ENCODE data around the gene CCDC197. TPM values are rescaled to one million over a fixed set of nuclear protein-coding genes. Genes with fewer than 3 reads are reported as not detected.

CCDC197 gene
- total and polyA plus RNA-seq, 4 donors = not detected

DNA sequence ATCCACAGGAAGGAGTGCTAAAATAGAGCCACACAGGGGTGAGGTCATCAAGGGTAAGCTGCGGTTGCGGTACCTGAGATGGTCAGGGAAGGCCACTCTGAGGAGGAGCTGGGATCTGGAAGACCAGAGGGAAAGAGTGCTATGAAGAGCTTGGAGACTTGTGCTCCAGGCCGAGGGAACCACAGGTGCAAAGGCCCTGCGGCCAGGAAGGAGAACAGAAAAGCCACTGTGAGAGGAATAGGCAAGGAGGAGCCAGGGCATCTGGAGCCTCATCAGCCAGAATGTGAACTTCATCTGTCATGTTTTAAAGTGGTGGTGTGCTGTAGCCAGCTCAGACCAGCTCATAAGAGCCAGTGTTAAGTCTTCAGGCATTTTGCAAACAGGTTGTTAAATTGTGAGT, 5.5 kb upstream of the CCDC197 start:
- Histone ChIP-seq H3K4me3 (ENCODE audit: low read depth in 1 of 3, low read length in 3 of 3) (no peak overlapping the region), H3K27ac (ENCODE audit: low read depth in 1 of 2, low read length in 2 of 2) (no peak overlapping the region), H3K9ac (ENCODE audit: low read depth in 1 of 2, low read length in 2 of 2) (no peak overlapping the region), H3K4me1 (ENCODE audit: control insufficient read depth in 4 of 4, insufficient read depth in 4 of 4, low read length in 3 of 4) (no peaks in the 10 kb centered on the region), H3K36me3 (ENCODE audit: control insufficient read depth in 4 of 4, insufficient read depth in 3 of 4, low read depth in 1 of 4, low read length in 3 of 4) (no peaks in the 10 kb centered on the region), H3K9me3 (ENCODE audit: control insufficient read depth in 4 of 4, low read length in 3 of 4) (no peaks in the 10 kb centered on the region), H3K27me3 (ENCODE audit: control insufficient read depth in 4 of 4, insufficient read depth in 4 of 4, low read length in 3 of 4) (no peaks in the 10 kb centered on the region)
- TF ChIP-seq JUND (IDR thresholded peaks at IDR 0.05) (no peak), YY1 (IDR thresholded peaks at IDR 0.05) (no peak), NR2F2 (IDR thresholded peaks at IDR 0.05) (no peak), ATF3 (IDR thresholded peaks at IDR 0.05) (no peak), HNF4A (conservative IDR thresholded peaks at IDR 0.05) (no peak), FOXA1 (IDR thresholded peaks at IDR 0.05) (no peak), RAD21 (IDR thresholded peaks at IDR 0.05) (no peak), RXRA (IDR thresholded peaks at IDR 0.05) (no peak)
- TF ChIP-seq, protein P1, sequence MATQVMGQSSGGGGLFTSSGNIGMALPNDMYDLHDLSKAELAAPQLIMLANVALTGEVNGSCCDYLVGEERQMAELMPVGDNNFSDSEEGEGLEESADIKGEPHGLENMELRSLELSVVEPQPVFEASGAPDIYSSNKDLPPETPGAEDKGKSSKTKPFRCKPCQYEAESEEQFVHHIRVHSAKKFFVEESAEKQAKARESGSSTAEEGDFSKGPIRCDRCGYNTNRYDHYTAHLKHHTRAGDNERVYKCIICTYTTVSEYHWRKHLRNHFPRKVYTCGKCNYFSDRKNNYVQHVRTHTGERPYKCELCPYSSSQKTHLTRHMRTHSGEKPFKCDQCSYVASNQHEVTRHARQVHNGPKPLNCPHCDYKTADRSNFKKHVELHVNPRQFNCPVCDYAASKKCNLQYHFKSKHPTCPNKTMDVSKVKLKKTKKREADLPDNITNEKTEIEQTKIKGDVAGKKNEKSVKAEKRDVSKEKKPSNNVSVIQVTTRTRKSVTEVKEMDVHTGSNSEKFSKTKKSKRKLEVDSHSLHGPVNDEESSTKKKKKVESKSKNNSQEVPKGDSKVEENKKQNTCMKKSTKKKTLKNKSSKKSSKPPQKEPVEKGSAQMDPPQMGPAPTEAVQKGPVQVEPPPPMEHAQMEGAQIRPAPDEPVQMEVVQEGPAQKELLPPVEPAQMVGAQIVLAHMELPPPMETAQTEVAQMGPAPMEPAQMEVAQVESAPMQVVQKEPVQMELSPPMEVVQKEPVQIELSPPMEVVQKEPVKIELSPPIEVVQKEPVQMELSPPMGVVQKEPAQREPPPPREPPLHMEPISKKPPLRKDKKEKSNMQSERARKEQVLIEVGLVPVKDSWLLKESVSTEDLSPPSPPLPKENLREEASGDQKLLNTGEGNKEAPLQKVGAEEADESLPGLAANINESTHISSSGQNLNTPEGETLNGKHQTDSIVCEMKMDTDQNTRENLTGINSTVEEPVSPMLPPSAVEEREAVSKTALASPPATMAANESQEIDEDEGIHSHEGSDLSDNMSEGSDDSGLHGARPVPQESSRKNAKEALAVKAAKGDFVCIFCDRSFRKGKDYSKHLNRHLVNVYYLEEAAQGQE (IDR thresholded peaks at IDR 0.05) = no peak
- 95% methylated on average over 4 of the region's 4 CpGs for WGBS
- DNase-seq (ENCODE audit: low spot score) = no peak

DNA sequence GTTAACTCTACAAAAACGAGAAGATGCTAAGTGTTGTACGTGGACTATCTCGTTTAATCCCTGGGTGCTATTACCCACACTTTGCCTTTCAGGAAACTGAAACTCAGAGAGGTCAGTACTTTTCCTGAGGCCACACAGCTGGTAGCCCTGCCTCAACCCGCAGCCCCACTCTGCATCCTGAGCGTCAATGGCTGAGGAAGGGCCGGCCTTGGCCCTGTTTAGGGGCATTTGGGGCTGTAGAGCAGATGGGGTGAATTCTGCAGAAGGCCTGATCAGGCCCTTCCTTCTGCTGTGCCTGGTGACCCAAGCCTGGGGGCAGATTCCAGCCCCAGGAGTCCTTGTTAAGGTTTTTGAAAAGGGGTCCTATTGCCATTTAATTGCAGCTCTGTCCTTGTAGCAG, 3.7 kb upstream of the CCDC197 start:
- TF ChIP-seq, protein P1 (IDR thresholded peaks at IDR 0.05) = no peak
- TF ChIP-seq, protein P2, sequence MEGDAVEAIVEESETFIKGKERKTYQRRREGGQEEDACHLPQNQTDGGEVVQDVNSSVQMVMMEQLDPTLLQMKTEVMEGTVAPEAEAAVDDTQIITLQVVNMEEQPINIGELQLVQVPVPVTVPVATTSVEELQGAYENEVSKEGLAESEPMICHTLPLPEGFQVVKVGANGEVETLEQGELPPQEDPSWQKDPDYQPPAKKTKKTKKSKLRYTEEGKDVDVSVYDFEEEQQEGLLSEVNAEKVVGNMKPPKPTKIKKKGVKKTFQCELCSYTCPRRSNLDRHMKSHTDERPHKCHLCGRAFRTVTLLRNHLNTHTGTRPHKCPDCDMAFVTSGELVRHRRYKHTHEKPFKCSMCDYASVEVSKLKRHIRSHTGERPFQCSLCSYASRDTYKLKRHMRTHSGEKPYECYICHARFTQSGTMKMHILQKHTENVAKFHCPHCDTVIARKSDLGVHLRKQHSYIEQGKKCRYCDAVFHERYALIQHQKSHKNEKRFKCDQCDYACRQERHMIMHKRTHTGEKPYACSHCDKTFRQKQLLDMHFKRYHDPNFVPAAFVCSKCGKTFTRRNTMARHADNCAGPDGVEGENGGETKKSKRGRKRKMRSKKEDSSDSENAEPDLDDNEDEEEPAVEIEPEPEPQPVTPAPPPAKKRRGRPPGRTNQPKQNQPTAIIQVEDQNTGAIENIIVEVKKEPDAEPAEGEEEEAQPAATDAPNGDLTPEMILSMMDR (IDR thresholded peaks at IDR 0.05; ENCODE audit: low read depth, low read length, missing input control) = no peak
- TF ChIP-seq EGR1 (IDR thresholded peaks at IDR 0.05; ENCODE audit: low read depth in 2 of 2) = no peak
- no peaks in the 10 kb centered on the region for H3K36me3 ChIP-seq (ENCODE audit: control insufficient read depth in 4 of 4, insufficient read depth in 3 of 4, low read depth in 1 of 4, low read length in 3 of 4)
- H3K4me1 ChIP-seq (ENCODE audit: control insufficient read depth in 4 of 4, insufficient read depth in 4 of 4, low read length in 3 of 4) = no peaks in the 10 kb centered on the region
- H3K9me3 ChIP-seq (ENCODE audit: control insufficient read depth in 4 of 4, low read length in 3 of 4) = no peaks in the 10 kb centered on the region
- no peak overlapping the region for H3K4me3 ChIP-seq (ENCODE audit: low read depth in 1 of 3, low read length in 3 of 3)
- no peak for DNase-seq (ENCODE audit: low spot score)
- H3K27ac ChIP-seq (ENCODE audit: low read depth in 1 of 2, low read length in 2 of 2) = no peak overlapping the region
- no peak overlapping the region for H3K9ac ChIP-seq (ENCODE audit: low read depth in 1 of 2, low read length in 2 of 2)
- 78% methylated on average over 6 of the region's 6 CpGs for WGBS
- H3K27me3 ChIP-seq (ENCODE audit: control insufficient read depth in 4 of 4, insufficient read depth in 4 of 4, low read length in 3 of 4) = no peaks in the 10 kb centered on the region
